NCI-H774 (cell line): Measurements from ENCODE around the gene ASH1L.
"Not testable (repeated sequence)": the region's sequence is repeated elsewhere in the genome, so short reads cannot be mapped to it uniquely, and the experiment has no call there.

Source experiments
- DNase-seq: peaks from one replicate; lab custom pipeline; 2025; lab: John Stamatoyannopoulos, UW

The ASH1L gene

DNA sequence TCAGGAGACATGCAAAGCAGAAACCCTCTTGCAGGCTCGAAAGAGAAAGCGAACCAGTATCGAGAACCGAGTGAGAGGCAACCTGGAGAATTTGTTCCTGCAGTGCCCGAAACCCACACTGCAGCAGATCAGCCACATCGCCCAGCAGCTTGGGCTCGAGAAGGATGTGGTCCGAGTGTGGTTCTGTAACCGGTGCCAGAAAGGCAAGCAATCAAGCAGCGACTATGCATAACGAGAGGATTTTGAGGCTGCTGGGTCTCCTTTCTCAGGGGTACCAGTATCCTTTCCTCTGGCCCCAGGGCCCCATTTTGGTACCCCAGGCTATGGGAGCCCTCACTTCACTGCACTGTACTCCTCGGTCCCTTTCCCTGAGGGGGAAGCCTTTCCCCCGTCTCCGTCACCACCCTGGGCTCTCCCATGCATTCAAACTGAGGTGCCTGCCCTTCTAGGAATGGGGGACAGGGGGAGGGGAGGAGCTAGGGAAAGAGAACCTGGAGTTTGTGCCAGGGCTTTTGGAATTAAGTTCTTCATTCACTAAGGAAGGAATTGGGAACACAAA is 128.7 kb downstream of the ASH1L start:
- not testable (repeated sequence) for DNase-seq

DNA sequence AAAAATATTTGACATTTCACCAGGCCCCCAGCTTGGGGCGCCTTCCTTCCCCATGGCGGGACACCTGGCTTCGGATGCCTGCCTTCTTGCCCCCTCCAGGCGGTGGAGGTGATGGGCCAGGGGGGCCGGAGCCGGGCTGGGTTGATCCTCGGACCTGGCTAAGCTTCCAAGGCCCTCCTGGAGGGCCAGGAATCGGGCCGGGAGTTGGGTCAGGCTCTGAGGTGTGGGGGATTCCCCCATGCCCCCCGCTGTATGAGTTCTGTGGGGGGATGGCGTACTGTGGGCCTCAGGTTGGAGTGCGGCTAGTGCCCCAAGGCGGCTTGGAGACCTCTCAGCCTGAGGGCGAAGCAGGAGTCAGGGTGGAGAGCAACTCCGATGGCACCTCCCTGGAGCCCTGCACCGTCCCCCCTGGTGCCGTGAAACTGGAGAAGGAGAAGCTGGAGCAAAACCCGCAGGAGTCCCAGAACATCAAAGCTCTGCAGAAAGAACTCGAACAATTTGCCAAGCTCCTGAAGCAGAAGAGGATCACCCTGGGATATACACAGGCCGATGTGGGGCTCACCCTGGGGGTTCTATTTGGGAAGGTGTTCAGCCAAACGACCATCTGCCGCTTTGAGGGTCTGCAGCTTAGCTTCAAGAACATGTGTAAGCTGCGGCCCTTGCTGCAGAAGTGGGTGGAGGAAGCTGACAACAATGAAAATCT is 129.3 kb downstream of the ASH1L start:
- DNase-seq, result not testable (repeated sequence)

DNA sequence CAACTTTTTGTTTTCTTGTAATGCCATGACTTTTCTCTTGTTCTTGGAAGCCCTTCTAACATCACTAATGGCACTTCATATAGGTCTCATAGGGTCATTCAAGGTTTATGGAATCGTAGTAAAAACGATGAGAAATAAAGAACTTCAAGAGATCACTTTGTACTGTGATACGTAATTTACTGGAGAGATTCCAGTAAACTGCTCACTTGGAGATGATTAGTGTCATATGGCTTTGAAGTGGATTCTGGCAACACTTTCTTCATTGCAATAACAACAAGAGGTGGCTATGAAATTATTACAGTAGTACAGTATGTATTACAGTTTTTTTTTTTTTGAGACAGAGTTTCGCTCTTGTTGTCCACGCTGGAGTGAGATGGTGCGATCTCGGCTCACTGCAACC is 138.5 kb downstream of the ASH1L start:
- no peak for DNase-seq

DNA sequence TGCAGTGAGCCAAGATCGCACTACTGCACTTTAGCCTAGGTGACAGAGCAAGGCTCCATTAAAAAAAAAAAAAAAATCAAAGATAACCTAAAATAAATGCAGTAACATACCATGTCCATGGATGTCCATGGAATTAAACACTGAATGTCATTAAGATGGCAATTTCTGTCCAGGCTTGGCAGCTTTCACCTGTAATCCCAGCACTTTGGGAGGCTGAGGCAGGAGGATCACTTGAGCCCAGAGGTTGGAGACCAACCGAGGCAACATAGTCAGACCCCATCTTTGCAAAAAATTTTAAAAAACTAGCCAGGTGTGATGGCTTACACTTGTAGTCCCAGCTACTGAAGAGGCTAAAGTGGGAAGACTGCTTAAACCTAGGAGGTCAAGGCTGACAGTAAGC is 141.8 kb downstream of the ASH1L start:
- DNase-seq, result no peak

DNA sequence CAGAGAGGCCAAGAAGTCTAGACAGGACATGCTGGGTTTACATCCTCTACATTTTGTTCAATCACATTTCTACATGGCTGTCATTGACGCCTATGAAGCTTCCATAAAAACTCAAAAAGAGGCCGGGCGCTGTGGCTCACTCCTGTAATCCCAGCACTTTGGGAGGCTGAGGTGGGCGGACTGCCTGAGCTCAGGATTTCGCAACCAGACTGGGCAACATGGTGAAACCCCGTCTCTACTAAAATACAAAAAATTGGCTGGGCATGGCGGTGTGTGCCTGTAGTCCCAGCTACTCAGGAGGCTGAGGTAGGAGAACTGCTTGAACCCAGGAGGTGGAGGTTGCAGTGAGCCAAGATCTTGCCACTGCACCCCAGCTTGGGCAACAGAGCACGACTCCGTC is 150.8 kb downstream of the ASH1L start:
- not testable (repeated sequence) for DNase-seq

DNA sequence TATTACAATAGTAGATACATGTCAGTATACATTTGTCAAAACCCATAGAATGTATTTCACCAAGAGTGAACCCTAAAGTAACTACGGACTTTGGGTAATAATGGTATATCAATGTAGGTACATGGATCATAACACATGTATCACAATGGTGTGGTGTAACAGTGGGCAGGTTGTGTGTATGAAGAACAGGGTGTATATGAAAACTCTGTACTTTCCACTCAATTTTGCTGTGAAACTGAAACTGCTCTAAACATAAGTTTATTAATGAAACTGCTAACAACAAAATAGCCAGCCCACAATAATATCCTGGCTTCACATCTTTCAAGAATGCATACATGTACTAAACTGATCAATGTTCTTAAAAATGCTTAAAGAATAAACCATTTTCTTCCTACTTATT is 151.7 kb downstream of the ASH1L start:
- DNase-seq, result no peak

DNA sequence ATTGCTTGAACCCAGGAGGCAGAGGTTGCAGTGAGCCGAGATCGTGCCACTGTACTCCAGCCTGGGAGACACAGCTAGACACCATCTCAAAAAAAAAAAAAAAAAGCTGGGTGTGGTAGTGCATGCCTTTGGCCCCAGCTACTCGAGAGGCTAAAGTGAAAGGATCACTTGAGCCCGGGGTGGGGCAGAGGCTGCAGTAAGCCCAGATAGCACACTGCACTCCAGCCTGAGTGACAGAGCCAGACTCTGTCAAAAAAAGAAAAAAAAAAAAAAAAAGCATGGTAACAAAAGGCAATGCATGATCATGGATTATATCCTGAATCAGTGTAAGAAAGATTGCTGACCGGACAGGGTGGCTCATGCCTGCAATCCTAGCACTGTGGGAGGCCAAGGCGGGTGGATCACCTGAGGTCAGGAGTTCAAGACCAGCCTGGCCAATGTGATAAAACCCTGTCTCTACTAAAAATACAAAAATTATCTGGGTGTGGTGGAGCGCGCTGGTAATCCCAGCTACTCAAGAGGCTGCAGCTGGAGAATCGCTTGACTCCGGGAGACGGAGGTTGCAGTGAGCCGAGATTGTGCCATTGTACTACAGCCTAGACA is 165.6 kb downstream of the ASH1L start:
- no peak for DNase-seq

DNA sequence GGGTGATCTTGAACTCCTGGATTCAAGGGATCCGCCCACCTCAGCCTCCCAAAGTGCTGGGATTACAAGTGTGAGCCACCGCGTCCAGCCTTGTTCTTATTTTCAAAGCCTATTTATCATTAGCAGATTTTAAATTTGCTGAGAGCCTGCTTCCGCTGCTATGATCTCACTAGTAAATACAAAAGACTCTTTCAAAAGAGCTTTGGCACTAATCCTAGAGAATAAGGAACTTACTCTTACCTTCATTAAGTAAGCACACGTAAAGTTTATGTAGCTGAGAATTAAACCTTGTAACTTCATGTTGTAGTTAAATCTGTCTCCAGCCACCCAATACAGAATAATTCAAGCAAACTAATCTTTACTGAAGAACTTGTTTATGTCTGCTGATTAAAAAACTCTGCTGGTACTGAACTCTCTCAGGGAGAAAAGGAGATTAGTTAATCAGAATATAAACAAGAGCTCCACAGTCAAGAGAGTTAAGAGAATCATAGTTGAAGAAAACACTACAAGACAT is 169.6 kb downstream of the ASH1L start:
- no peak for DNase-seq

DNA sequence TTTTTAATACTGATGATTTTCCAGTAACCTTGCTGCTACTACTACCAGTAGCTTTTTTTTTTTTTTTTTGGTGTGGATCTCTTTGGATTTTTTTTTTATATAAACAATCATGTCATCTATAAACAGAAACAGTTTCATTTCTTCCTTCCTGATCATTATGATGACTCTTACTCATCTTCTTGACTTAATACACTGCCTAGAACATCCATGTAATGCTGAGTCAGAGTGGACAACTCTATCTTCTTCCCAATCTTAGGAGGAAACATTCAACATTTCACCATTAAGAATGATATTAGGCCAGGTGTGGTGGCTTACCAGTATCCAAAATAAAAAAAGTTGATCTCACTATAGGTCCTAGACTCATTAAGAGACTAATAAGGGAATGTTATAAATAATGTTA is 172.8 kb downstream of the ASH1L start:
- no peak for DNase-seq

DNA sequence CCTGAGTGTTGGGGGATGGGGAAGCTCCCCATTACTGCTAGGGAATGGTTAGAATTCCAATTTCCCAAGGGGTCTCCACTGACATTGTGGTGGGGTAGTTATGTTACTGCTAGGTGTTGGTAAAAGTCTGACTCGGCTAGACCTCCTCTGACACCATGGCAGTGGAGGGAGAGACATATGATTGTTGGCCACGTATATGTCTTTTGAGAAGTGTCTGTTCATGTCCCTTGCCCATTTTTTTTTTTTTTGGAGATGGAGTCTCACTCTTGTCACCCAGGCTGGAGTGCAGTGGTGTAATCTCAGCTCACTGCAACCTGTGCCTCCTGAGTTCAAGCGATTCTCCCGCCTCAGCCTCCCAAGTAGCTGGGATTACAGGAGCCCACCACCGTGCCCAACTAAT is 176.8 kb downstream of the ASH1L start:
- DNase-seq, result not testable (repeated sequence)

DNA sequence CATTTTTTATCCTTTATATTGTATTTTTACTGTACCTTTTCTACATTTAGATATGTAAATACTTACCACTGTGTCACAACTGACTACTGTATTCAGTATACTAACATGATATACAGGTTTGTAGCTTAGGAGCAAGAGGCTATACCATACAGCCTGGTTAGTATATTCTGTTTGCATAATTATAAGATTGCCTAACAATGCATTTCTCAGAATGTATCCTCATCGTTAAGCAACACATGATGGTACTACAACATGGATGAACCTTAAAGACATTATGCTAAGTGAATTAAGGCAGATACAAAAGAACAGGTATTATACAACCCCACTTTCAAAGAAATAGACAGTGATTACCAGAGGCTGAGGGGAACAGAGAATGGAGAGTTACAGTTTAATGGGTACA is 179.2 kb downstream of the ASH1L start:
- no peak for DNase-seq

DNA sequence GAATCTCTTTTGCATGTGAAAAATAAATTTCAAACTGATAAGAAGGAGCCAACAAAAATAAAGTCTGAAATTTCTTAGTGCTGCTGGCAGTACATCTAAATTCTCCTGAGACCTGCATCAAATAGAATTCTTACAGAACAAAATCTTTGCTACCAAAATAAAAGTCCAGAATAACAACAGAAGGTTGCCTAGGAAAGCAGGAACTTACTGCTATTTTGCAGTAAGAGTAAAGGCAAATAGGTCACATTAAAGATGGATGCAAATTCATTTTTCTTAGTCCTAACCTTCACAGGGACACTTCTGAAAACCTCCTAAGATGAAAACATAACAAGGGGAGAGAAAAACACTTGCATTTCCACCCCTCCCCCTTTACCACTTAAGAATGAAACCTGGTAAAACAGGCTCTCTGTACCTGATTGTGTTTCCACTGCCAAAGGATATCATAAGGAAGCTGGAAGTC is 182.9 kb downstream of the ASH1L start:
- no peak for DNase-seq

DNA sequence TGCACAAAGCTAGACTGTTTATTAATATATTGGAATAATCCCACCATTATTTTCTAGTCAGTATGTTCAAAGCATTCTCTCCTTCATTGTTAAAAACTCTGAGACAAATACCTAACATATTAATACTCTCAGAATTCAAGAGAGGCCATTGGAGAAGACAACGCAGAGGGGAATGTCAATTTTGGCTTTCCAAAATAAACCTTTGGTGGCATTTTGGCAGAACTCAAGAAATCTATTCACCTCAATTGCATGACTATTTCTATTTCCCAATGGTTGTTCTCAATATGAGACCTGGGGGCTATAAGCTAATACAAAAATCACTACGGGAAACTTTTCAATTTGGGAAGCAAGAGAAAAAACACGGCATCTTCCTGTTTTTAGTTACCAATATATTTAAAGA is 183.4 kb downstream of the ASH1L start:
- DNase-seq, result no peak

DNA sequence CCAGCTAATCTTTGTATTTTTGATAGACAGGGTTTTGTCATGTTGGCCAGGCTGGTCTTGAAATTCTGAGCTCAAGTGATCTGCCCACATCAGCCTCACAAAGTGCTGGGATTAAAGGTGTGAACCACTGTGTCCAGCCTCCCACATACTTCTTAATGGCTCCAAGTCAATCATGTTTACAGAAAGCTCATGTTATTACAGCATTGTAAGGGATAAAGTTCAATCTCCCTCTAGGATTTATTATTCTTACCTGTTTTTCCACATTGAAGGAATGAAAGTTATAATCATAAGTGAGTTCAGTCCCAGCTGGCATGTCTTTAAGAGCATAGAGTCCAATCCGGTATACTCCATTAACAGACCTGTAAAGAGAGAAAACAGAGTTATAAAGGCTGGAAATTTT is 202.6 kb downstream of the ASH1L start:
- no peak for DNase-seq

DNA sequence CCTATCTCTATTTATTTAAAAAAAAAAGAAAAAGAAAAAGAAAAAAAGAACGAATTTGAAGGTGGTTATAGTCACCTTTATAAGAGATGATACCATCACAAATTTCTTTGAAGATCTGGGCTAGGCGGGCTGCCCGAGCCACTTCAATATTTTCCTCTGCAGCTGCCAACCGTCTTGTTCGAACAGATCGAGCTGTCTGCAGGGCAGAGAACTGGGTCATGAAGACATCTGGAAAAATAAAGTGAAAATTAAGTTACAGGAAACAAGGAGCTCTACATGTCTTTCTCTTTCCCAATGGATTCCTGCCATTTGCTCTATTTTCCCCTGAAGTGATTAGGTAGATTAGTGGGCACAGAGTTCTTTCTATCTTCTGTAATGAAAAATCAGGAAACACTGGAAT is 210.0 kb downstream of the ASH1L start:
- no peak for DNase-seq

DNA sequence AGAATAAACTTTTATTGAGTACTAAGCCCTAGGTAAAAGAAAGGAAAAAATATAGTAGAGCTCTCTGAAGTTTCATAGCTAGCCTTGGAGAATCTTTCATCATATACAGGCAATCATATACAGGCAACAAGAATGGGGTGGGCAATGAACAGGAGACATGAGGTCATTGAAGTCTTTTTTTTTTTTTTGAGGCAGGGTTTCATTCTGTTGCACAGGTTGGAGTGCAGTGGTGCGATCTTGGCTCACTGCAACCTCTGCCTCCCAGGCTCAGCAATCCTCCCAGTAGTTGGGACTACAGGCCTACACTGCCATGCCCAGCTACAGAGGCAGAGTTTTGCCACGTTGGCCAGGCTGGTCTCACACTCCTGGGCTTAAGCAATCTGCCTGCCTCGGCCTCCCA is 219.8 kb downstream of the ASH1L start:
- DNase-seq, result no peak

DNA sequence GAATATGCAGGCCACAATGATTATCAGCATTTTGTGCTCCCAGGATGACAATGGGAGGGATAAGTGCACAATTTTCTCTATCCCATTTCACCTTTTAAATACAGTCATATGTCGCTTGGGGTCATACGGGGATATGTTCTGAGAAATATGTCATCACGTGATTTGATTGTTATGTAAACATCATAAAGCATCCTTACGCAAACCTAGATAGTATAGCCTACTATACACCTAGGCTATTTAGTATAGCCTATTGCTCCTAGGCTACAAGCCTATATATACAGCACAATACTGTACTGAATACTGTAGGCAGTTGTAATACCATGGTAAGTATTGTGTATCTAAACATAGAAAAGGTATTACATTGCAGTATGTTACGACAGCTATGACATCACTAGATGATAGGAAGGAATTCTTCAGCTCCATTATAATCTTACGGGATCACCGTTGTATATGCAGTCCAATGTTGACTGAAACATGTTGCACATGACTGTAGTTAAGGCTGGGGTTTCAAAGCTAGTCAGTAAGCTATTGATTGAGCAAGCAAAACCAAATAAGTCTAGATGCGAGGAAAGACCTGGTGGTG is 223.0 kb downstream of the ASH1L start:
- no peak for DNase-seq

DNA sequence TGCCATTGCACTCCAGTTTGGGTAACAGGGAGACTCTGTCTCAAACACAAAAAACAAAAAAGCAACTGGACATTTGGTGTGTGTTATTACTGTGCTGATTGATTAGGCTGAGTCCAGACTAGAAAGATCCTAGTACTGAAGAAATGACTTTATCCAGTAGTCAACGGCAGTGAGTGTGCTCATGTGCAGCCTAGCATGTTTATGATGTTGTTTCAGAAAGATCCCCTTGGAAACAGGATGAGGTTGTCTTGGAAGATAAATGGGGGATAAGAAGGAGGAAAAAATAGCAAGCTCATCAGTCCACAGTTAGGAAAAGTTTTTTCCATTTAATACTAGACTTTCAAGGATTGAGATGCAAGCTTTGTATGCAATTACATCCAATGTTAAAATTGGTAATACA is 227.6 kb downstream of the ASH1L start:
- DNase-seq, result no peak

DNA sequence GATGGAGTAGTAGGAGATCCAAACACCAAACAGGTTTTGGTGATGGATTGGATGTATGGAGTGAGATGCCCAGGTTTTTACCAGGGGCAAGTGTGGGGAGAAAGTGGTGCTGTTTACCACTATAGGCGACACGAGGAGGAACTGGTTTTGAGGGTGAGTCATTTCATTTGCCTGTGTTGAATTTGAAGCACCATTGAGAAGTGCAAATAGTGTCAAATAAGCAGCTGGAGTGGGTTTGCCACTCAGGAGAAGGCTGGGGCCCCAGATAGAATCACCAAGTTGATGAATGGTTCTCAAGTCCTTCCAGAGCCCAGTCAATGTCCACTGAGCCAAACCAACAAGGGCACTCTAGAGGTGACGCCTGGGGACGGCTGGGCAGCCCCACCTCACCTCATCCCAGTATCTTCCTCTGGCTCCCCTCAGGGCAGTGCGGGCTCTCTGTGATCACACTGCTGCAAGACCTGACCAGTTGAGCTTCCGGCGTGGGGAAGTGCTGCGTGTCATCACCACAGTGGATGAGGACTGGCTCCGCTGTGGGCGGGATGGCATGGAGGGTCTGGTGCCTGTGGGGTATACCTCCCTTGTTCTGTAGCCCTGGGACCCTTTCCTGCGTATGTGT is 232.5 kb downstream of the ASH1L start:
- DNase-seq, result no peak

DNA sequence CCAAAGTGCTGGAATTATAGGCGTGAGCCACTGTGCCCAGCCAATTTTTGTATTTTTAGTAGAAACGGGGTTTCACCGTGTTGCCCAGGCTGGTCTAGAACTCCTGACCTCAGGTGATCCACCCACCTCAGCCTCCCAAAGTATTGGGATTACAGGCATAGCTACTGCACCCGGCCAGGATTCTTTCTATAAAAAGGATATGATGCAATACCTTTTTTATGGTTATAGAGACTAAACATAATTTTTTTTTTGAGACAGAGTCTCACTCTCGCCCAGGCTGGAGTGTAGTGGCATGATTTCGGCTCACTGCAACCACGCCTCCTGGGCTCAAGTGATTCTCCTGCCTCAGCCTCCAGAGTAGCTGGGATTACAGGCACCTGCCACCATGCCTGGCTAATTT is 233.7 kb downstream of the ASH1L start:
- DNase-seq, result not testable (repeated sequence)

DNA sequence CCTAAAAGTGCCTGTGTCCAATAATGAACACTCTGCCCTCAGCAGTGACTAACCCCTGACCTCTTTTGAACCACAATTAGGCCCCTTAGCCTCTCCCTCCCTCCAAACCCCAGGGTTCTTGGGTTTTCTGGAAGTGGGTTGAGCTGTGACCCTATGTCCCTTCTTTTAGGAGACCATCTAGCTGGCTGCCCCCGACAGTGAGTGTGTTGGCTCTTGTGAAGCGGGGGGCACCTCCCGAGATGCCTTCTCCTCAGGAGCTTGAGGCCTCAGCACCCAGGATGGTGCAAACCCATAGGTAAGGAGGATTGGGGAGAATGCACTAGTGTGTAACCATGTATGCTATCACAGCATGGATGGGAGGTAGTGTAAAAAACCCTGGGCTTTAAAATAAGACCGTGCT is 234.6 kb downstream of the ASH1L start:
- DNase-seq, result no peak

DNA sequence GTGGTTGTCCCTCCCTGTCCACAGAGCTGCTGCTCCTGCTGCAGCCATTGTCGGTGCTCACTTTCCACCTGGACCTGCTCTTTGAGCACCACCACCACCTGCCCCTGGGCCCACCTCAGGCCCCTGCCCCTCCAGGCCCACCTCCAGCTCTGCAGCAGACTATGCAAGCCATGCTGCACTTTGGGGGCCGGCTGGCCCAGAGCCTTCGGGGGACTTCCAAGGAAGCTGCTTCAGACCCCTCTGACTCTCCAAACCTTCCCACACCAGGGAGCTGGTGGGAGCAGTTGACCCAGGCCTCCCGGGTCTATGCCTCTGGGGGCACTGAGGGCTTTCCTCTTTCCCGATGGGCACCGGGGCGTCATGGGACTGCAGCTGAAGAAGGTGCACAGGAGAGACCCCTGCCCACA is 236.0 kb downstream of the ASH1L start:
- DNase-seq, result no peak
